ENCODE results near the gene MTIF2.
"Not testable (repeated sequence)": the region's sequence is repeated elsewhere in the genome, so short reads cannot be mapped to it uniquely, and the experiment has no call there.

The MTIF2 gene

GRCh38 chr2:55268907-55269644, at the start of gene MTIF2:
MTIF2 (minus strand) TSS chr2:55269231; CDS start chr2:55263858, 5,373 bp downstream.
- in situ Hi-C loops (cut with MboI; ENCODE audit: low sequenced_read_pairs), result no loop called here

GRCh38 chr2:55314985-55315384, 46.0 kb upstream of the MTIF2 start:
- in situ Hi-C loops (cut with MboI; ENCODE audit: low sequenced_read_pairs), result no loop called here

- in situ Hi-C loops (cut with MboI; ENCODE audit: low sequenced_read_pairs), result no loop called here
Measured at GRCh38 chr2:55311444-55311870, 42.4 kb upstream of the MTIF2 start.

- in situ Hi-C loops (cut with MboI; ENCODE audit: low sequenced_read_pairs), result no loop called here
Measured at GRCh38 chr2:55309446-55309845, 40.4 kb upstream of the MTIF2 start.

GRCh38 chr2:55302241-55302640, 33.2 kb upstream of the MTIF2 start:
- in situ Hi-C loops (cut with MboI; ENCODE audit: low sequenced_read_pairs), result no loop called here

- in situ Hi-C loops (cut with MboI; ENCODE audit: low sequenced_read_pairs), result no loop called here
Measured at GRCh38 chr2:55301277-55301676, 32.2 kb upstream of the MTIF2 start.

- in situ Hi-C loops (cut with MboI; ENCODE audit: low sequenced_read_pairs), result no loop called here
Measured at GRCh38 chr2:55296393-55296792, 27.4 kb upstream of the MTIF2 start.

- in situ Hi-C loops (cut with MboI; ENCODE audit: low sequenced_read_pairs), result no loop called here
Measured at GRCh38 chr2:55283083-55283482, 14.1 kb upstream of the MTIF2 start.

GRCh38 chr2:55282110-55282917, 13.3 kb upstream of the MTIF2 start:
- in situ Hi-C loops (cut with MboI; ENCODE audit: low sequenced_read_pairs), result no loop called here

- in situ Hi-C loops (cut with MboI; ENCODE audit: low sequenced_read_pairs), result not testable (repeated sequence)
Measured at GRCh38 chr2:55280851-55281546, 12.0 kb upstream of the MTIF2 start.

GRCh38 chr2:55279859-55280424, 10.9 kb upstream of the MTIF2 start:
- in situ Hi-C loops (cut with MboI; ENCODE audit: low sequenced_read_pairs), result not testable (repeated sequence)

GRCh38 chr2:55279214-55279835, 10.3 kb upstream of the MTIF2 start:
- in situ Hi-C loops (cut with MboI; ENCODE audit: low sequenced_read_pairs), result not testable (repeated sequence)

- in situ Hi-C loops (cut with MboI; ENCODE audit: low sequenced_read_pairs), result no loop called here
Measured at GRCh38 chr2:55277310-55277709, 8.3 kb upstream of the MTIF2 start.

- in situ Hi-C loops (cut with MboI; ENCODE audit: low sequenced_read_pairs), result not testable (repeated sequence)
Measured at GRCh38 chr2:55274346-55274745, 5.3 kb upstream of the MTIF2 start.

- in situ Hi-C loops (cut with MboI; ENCODE audit: low sequenced_read_pairs), result no loop called here
Measured at GRCh38 chr2:55269645-55269990, 587 bp upstream of the MTIF2 start.

- in situ Hi-C loops (cut with MboI; ENCODE audit: low sequenced_read_pairs), result no loop called here
Measured at GRCh38 chr2:55268288-55268906, 634 bp downstream of the MTIF2 start.

GRCh38 chr2:55259586-55259985, 9.4 kb downstream of the MTIF2 start:
- in situ Hi-C loops (cut with MboI; ENCODE audit: low sequenced_read_pairs), result not testable (repeated sequence)

GRCh38 chr2:55252832-55253231, 16.2 kb downstream of the MTIF2 start:
- in situ Hi-C loops (cut with MboI; ENCODE audit: low sequenced_read_pairs), result no loop called here

- in situ Hi-C loops (cut with MboI; ENCODE audit: low sequenced_read_pairs), result no loop called here
Measured at GRCh38 chr2:55247025-55247424, 22.0 kb downstream of the MTIF2 start.

- in situ Hi-C loops (cut with MboI; ENCODE audit: low sequenced_read_pairs), result no loop called here
Measured at GRCh38 chr2:55245411-55245810, 23.6 kb downstream of the MTIF2 start.

Data from HL-60/S4 (cell line).